Brain microvascular endothelial cell (primary cell): ENCODE measurements around the gene YIPF3.

Experiments used
- DNase-seq: peaks from one replicate; pipeline ENCODE4 v3.0.0-alpha.2; 2020
- H3K27ac ChIP-seq: fragments of 250-450 bp; sonication (Bioruptor Pico); 2 replicates; pipeline ENCODE4 v1.5.1; 2020; ENCODE audit warnings: mild to moderate bottlenecking, moderate library complexity
- H3K27me3 ChIP-seq: fragments of 250-450 bp; sonication (Bioruptor Pico); replicated peaks from 2 replicates; pipeline ENCODE4 v1.5.1; 2020; ENCODE audit warnings: mild to moderate bottlenecking
- H3K36me3 ChIP-seq: fragments of 250-450 bp; sonication (Bioruptor Pico); replicated peaks from 2 replicates; pipeline ENCODE4 v1.5.1; 2020; ENCODE audit warnings: mild to moderate bottlenecking
- H3K4me3 ChIP-seq: 2 replicates; pipeline ENCODE4 v1.5.1; 2011; ENCODE audit warnings: low read depth, mild to moderate bottlenecking, control low read depth, low read length, moderate library complexity
- CTCF ChIP-seq: IDR thresholded peaks from 2 replicates; pipeline ENCODE4 v1.5.1; 2011; ENCODE audit warnings: low read depth, mild to moderate bottlenecking, moderate library complexity, low read length, control low read depth, inconsistent platforms; ENCODE audit errors: missing control alignments
- in situ Hi-C: cut with HindIII; loops from 2 replicates; pipeline ENCODE4 v1.10.0; 2017; ENCODE audit warnings: low sequenced_read_pairs, low pct_ligation_motif_present

The YIPF3 gene

GRCh38 chr6:43492673-43493072, 24.1 kb downstream of the YIPF3 start:
- DNase-seq = peak; percentile 29
- Histone ChIP-seq H3K27me3 (no peaks in the 10 kb centered on the region), H3K36me3 (no peaks in the 10 kb centered on the region), H3K4me3 (peak overlapping the region; percentile 3), H3K27ac (no peak overlapping the region)
- in situ Hi-C loops = no loop called here
- TF ChIP-seq CTCF = no peak

GRCh38 chr6:43491750-43492661, 24.7 kb downstream of the YIPF3 start:
- no peak overlapping the region for H3K27ac ChIP-seq
- no peak for TF ChIP-seq CTCF
- H3K36me3 ChIP-seq = no peaks in the 10 kb centered on the region
- peak overlapping the region; percentile 3 for H3K4me3 ChIP-seq
- in situ Hi-C loops = no loop called here
- no peaks in the 10 kb centered on the region for H3K27me3 ChIP-seq
- DNase-seq = peak; percentile 59

GRCh38 chr6:43490523-43490939, 26.2 kb downstream of the YIPF3 start:
- no peak for TF ChIP-seq CTCF
- H3K27me3 ChIP-seq = no peaks in the 10 kb centered on the region
- DNase-seq = no peak
- no peak overlapping the region for H3K27ac ChIP-seq
- no peak overlapping the region for H3K4me3 ChIP-seq
- in situ Hi-C loops = no loop called here
- H3K36me3 ChIP-seq = no peaks in the 10 kb centered on the region

GRCh38 chr6:43489277-43490072, 27.3 kb downstream of the YIPF3 start:
- H3K36me3 ChIP-seq = no peaks in the 10 kb centered on the region
- no peak for TF ChIP-seq CTCF
- no peak overlapping the region for H3K27ac ChIP-seq
- in situ Hi-C loops = no loop called here
- H3K27me3 ChIP-seq = no peaks in the 10 kb centered on the region
- H3K4me3 ChIP-seq = no peak overlapping the region
- no peak for DNase-seq

- no peak overlapping the region for H3K27ac ChIP-seq
- H3K36me3 ChIP-seq = no peaks in the 10 kb centered on the region
- DNase-seq = no peak
- H3K4me3 ChIP-seq = no peak overlapping the region
- no peaks in the 10 kb centered on the region for H3K27me3 ChIP-seq
- TF ChIP-seq CTCF = no peak
- in situ Hi-C loops = no loop called here
These were observed 28.0 kb downstream of the YIPF3 start for GRCh38 chr6:43488667-43489276.
